Measurements from ENCODE around the gene GP1BB.

GRCh38 chr22:19765477-19766239 is 42.3 kb downstream of the GP1BB start:
- TF ChIP-seq TP53 (CRISPR knock-in tag; conservative IDR thresholded peaks at IDR 0.05) (no peak), EP300 (IDR thresholded peaks at IDR 0.05; ENCODE audit: low read depth in 2 of 2, low read length in 2 of 2) (no peak), EP300 (CRISPR knock-in tag; IDR thresholded peaks at IDR 0.05; ENCODE audit: borderline replicate concordance) (no peak), JUNB (CRISPR knock-in tag; IDR thresholded peaks at IDR 0.05; ENCODE audit: borderline replicate concordance) (no peak), RAD21 (CRISPR knock-in tag; IDR thresholded peaks at IDR 0.05) (no peak), JUND (CRISPR knock-in tag; IDR thresholded peaks at IDR 0.05) (no peak), SAFB2 (CRISPR knock-in tag; IDR thresholded peaks at IDR 0.05; ENCODE audit: borderline replicate concordance, low read depth) (no peak), POLR2AphosphoS5 (IDR thresholded peaks at IDR 0.05; ENCODE audit: low read depth, low read length) (no peak)
- TF ChIP-seq, protein P1, sequence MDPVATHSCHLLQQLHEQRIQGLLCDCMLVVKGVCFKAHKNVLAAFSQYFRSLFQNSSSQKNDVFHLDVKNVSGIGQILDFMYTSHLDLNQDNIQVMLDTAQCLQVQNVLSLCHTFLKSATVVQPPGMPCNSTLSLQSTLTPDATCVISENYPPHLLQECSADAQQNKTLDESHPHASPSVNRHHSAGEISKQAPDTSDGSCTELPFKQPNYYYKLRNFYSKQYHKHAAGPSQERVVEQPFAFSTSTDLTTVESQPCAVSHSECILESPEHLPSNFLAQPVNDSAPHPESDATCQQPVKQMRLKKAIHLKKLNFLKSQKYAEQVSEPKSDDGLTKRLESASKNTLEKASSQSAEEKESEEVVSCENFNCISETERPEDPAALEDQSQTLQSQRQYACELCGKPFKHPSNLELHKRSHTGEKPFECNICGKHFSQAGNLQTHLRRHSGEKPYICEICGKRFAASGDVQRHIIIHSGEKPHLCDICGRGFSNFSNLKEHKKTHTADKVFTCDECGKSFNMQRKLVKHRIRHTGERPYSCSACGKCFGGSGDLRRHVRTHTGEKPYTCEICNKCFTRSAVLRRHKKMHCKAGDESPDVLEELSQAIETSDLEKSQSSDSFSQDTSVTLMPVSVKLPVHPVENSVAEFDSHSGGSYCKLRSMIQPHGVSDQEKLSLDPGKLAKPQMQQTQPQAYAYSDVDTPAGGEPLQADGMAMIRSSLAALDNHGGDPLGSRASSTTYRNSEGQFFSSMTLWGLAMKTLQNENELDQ (CRISPR knock-in tag; IDR thresholded peaks at IDR 0.05; ENCODE audit: borderline replicate concordance), result no peak
- TF ChIP-seq, protein P2, sequence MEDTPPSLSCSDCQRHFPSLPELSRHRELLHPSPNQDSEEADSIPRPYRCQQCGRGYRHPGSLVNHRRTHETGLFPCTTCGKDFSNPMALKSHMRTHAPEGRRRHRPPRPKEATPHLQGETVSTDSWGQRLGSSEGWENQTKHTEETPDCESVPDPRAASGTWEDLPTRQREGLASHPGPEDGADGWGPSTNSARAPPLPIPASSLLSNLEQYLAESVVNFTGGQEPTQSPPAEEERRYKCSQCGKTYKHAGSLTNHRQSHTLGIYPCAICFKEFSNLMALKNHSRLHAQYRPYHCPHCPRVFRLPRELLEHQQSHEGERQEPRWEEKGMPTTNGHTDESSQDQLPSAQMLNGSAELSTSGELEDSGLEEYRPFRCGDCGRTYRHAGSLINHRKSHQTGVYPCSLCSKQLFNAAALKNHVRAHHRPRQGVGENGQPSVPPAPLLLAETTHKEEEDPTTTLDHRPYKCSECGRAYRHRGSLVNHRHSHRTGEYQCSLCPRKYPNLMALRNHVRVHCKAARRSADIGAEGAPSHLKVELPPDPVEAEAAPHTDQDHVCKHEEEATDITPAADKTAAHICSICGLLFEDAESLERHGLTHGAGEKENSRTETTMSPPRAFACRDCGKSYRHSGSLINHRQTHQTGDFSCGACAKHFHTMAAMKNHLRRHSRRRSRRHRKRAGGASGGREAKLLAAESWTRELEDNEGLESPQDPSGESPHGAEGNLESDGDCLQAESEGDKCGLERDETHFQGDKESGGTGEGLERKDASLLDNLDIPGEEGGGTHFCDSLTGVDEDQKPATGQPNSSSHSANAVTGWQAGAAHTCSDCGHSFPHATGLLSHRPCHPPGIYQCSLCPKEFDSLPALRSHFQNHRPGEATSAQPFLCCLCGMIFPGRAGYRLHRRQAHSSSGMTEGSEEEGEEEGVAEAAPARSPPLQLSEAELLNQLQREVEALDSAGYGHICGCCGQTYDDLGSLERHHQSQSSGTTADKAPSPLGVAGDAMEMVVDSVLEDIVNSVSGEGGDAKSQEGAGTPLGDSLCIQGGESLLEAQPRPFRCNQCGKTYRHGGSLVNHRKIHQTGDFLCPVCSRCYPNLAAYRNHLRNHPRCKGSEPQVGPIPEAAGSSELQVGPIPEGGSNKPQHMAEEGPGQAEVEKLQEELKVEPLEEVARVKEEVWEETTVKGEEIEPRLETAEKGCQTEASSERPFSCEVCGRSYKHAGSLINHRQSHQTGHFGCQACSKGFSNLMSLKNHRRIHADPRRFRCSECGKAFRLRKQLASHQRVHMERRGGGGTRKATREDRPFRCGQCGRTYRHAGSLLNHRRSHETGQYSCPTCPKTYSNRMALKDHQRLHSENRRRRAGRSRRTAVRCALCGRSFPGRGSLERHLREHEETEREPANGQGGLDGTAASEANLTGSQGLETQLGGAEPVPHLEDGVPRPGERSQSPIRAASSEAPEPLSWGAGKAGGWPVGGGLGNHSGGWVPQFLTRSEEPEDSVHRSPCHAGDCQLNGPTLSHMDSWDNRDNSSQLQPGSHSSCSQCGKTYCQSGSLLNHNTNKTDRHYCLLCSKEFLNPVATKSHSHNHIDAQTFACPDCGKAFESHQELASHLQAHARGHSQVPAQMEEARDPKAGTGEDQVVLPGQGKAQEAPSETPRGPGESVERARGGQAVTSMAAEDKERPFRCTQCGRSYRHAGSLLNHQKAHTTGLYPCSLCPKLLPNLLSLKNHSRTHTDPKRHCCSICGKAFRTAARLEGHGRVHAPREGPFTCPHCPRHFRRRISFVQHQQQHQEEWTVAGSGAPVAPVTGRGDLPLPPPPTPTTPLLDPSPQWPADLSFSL (CRISPR knock-in tag; IDR thresholded peaks at IDR 0.05), result no peak

All from HepG2 (cell line).